ENCODE data around the gene KLHL29.

KLHL29 gene

GRCh38 chr2:23545811-23546210 is 160.8 kb downstream of the KLHL29 start:
- TF ChIP-seq, protein P1, sequence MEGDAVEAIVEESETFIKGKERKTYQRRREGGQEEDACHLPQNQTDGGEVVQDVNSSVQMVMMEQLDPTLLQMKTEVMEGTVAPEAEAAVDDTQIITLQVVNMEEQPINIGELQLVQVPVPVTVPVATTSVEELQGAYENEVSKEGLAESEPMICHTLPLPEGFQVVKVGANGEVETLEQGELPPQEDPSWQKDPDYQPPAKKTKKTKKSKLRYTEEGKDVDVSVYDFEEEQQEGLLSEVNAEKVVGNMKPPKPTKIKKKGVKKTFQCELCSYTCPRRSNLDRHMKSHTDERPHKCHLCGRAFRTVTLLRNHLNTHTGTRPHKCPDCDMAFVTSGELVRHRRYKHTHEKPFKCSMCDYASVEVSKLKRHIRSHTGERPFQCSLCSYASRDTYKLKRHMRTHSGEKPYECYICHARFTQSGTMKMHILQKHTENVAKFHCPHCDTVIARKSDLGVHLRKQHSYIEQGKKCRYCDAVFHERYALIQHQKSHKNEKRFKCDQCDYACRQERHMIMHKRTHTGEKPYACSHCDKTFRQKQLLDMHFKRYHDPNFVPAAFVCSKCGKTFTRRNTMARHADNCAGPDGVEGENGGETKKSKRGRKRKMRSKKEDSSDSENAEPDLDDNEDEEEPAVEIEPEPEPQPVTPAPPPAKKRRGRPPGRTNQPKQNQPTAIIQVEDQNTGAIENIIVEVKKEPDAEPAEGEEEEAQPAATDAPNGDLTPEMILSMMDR (IDR thresholded peaks at IDR 0.05; ENCODE audit: insufficient read depth, missing control alignments) = no peak
- FAIRE-seq (no peak), DNase-seq (ENCODE audit: insufficient read length, low spot score) (no peak)

GRCh38 chr2:23546913-23547312 is 161.9 kb downstream of the KLHL29 start:
- FAIRE-seq = no peak

DNA sequence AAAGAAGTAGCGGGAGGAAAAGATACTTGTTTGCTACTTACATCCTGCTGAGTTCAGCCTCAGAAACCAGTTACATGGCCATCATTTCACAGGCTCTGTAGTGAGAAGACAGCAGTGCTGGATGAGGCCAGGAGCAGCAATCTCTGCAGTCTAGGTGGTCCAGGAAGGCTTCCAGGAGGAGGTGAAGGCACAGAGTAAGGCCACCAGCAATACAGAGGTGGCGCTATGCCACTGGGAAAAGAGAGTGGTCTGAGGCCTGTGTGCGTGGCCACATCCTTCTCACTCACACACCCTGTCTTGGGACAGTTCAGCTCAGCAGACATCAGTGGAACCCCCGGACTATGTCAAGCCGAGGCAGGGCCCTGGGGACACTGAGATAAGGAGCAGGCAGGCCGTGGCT is 162.7 kb downstream of the KLHL29 start:
- DNase-seq (ENCODE audit: insufficient read length, low spot score) (no peak), FAIRE-seq (no peak)
- TF ChIP-seq, protein P1 (IDR thresholded peaks at IDR 0.05; ENCODE audit: insufficient read depth, missing control alignments) = no peak

More at GRCh38 chr2:23546913-23547312, 161.9 kb downstream of the KLHL29 start:
- TF ChIP-seq, protein P1 (IDR thresholded peaks at IDR 0.05; ENCODE audit: insufficient read depth, missing control alignments) = no peak
- DNase-seq (ENCODE audit: insufficient read length, low spot score) = no peak

GRCh38 chr2:23548143-23548769 is 163.3 kb downstream of the KLHL29 start:
- TF ChIP-seq, protein P1 (IDR thresholded peaks at IDR 0.05; ENCODE audit: insufficient read depth, missing control alignments) = no peak

DNA sequence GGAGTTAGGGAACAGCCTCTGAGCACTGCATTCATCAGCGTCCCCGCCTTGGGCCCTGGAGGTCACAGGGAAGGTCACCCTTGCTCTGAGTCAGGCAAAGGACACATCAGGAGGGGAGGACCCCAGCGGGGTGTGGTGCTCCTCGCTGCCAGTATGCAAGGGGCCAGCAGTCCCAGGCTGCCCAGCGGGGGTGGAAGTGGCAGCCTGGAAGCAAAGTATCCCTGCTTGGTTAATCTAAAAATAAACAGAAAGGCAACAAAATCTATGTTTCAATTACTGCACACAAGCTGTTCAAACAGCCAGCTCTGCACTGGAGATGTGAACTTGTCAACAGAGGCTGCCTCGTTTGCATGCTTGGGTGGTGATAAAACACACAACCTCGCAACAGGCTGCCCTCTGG is 164.1 kb downstream of the KLHL29 start:
- DNase-seq (ENCODE audit: insufficient read length, low spot score) = no peak
- TF ChIP-seq, protein P1 (IDR thresholded peaks at IDR 0.05; ENCODE audit: insufficient read depth, missing control alignments) = no peak
- no peak for FAIRE-seq

More at GRCh38 chr2:23548143-23548769, 163.3 kb downstream of the KLHL29 start:
- no peak for DNase-seq (ENCODE audit: insufficient read length, low spot score)
- no peak for FAIRE-seq

DNA sequence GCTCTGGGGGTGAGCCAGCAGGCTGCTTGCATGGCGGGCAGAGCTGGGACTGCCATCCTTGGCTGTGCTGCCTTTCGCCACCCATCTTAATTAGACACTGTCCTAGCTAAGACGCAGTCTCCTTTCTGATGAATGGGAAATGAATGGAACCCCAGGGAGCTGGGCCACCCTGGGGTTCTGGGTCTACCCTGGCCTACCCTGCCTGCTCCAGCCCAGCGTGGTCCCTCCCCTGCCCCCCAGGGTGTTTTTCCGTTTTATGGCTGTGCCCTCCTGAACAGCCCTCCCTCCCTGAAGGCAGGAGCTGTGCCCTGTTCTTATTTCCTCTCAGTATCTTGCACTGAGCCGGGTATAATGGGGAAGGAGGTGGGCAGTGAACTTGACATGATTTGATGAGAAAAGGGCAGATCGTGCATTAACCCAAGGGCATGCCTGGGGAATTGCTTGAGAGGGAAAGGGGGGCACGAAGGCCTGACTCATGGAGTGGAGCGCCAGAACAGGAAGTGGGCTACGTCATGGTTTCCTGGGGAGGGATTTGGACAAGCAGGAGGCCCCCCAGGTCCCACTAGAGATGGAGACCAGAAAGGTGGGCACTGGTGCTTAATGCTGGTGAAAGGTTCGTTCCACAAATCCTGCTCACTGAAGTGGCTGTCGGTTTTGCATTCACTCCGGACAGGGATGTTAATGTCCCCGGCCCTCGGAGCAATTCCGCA is 165.0 kb downstream of the KLHL29 start:
- FAIRE-seq (no peak), DNase-seq (ENCODE audit: insufficient read length, low spot score) (no peak)

More for the DNA sequence above, 165.0 kb downstream of the KLHL29 start:
- TF ChIP-seq, protein P1 (IDR thresholded peaks at IDR 0.05; ENCODE audit: insufficient read depth, missing control alignments) = no peak

All from D721Med (cell line).